B cell (primary cell): ENCODE results near the gene FAHD1.

ENCODE experiments used
- EZH2 ChIP-seq: IDR thresholded peaks from 2 replicates; pipeline ENCODE4 v1.6.1; 2012; ENCODE audit warnings: borderline replicate concordance, low read depth, mild to moderate bottlenecking, moderate library complexity, low read length; ENCODE audit not compliant: insufficient read depth, poor library complexity, severe bottlenecking
- TF ChIP-seq, protein P1 (sequence below): fragments of 200-600 bp; IDR thresholded peaks from one replicate; pipeline ENCODE4 v1.8.0; 2022; ENCODE audit warnings: antibody characterized with exemption, mild to moderate bottlenecking

DNA sequence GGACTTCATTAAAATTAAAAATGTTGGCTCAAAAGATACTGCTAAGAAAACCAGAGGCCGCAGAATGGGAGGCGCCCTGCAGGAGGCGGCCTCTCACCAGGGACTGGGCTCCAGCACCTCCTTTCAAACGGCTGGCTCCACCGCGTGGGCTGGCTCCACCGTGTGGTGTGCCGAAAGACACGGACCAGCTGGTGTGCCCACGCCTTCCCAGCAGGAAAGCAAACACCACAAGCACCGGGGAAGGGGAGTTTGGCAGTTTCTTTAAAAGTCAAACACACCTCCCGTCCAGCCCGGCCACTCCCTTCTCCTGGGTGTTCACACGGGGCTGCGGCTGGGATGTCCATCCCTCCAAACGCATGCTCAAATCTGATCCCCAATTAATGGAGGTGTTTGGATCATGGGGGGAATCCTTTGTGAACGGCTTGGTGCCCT is 14.3 kb upstream of the FAHD1 start:
- TF ChIP-seq, protein P1, sequence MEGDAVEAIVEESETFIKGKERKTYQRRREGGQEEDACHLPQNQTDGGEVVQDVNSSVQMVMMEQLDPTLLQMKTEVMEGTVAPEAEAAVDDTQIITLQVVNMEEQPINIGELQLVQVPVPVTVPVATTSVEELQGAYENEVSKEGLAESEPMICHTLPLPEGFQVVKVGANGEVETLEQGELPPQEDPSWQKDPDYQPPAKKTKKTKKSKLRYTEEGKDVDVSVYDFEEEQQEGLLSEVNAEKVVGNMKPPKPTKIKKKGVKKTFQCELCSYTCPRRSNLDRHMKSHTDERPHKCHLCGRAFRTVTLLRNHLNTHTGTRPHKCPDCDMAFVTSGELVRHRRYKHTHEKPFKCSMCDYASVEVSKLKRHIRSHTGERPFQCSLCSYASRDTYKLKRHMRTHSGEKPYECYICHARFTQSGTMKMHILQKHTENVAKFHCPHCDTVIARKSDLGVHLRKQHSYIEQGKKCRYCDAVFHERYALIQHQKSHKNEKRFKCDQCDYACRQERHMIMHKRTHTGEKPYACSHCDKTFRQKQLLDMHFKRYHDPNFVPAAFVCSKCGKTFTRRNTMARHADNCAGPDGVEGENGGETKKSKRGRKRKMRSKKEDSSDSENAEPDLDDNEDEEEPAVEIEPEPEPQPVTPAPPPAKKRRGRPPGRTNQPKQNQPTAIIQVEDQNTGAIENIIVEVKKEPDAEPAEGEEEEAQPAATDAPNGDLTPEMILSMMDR = no peak
- TF ChIP-seq EZH2 = no peak
